GM12873 (cell line): Measurements from ENCODE around the gene MAP3K13.

Experiments used
- CTCF ChIP-seq: IDR thresholded peaks from 2 replicates; pipeline ENCODE4 v1.5.1; 2012; ENCODE audit warnings: low read depth, mild to moderate bottlenecking, moderate library complexity, low read length, control low read depth; ENCODE audit not compliant: insufficient read depth; ENCODE audit errors: missing control alignments

MAP3K13 gene

DNA sequence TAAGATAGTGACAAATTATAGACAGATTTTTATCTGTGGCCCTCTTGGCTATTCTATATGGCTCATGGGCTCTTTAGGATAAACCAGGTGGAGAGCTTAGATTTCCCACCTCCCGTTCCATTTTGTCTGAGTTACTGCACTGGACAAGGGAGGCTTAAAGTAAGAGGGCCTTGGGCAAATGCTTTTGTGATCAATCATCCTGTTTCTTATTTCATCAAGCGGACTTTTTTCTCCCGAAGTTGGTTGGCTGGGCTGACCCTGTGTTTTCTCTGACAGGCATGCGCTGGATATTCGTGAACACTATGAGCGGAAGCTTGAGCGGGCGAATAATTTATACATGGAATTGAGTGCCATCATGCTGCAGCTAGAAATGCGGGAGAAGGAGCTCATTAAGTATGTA lies 102.5 kb downstream of the MAP3K13 start:
- TF ChIP-seq CTCF: no peak

DNA sequence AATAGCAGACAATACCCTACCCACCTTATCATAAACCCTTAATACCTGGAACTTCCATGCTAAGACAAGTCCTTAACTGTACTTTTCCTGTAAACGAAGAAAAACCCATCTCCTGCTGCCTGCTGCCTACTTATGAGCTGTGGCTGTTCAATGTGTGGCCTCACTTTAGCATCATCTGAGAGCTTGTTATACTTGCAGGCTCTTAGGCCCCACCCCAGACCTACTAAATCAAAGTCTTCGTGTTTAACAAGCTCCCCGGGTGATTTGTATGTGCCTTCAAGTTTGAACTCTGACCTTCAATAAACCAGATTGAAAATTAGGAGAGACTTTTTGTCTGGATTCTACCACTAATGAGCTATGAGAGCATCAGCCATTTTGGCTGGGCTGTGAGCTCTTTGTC lies 106.6 kb downstream of the MAP3K13 start:
- no peak for TF ChIP-seq CTCF

DNA sequence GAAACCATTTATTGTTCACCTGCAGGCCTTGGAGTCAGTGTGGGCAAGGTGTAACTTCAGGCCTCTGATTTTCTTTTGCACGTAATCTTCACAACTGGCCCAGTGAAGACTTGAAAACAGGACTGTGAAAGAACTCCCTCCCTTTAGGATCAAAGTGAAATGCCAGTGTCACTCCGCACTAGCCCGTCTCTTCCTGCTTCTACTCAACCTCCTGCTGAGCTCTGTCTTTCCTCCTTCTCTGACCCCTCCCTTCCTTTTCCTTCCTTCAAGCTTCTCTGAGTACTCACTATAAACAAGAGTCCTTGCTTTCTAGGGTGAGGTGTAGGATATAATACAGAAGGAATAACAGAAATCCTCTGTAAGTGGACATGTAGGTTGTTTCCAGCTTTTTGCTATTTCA lies 107.4 kb downstream of the MAP3K13 start:
- TF ChIP-seq CTCF: no peak

DNA sequence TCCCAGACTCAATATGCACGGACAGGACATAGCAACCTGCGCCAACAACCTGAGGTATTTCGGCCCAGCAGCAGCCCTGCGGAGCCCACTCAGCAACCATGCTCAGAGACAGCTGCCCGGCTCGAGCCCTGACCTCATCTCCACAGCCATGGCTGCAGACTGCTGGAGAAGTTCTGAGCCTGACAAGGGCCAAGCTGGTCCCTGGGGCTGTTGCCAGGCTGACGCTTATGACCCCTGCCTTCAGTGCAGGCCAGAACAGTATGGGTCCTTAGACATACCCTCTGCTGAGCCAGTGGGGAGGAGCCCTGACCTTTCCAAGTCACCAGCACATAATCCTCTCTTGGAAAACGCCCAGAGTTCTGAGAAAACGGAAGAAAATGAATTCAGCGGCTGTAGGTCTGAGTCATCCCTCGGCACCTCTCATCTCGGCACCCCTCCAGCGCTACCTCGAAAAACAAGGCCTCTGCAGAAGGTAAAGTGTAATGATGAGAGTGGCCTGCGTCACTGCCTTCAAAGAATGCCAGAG lies 110.4 kb downstream of the MAP3K13 start:
- no peak for TF ChIP-seq CTCF

- TF ChIP-seq CTCF: no peak
These were observed 114.4 kb downstream of the MAP3K13 start for GRCh38 chr3:185477316-185477715.

DNA sequence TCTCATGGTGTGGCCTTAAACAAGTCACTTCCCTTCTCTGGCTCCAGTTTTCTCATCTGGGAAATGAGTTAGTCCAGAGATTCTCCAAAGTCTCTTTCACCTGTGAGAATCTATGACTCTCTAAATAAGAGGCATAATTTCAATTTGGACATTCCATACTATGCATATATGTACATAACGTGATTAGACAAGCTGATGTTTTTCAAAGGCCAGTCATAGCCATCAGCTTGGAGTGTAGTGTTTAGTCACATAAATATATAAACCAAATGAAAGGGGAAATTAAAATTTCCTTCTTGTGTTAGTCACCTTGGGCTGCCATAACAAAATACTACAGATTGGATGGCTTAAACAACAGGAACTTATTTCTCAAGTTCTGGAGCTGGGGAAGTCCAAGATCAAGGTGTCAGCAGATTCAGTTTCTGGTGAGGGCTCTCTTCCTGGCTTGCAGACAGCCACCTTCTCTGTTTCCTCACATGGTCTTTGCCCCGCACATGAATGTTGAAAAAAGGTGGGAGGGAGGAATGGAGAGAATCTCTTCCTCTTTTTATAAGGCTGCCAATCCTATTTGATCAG lies 116.5 kb downstream of the MAP3K13 start:
- TF ChIP-seq CTCF: no peak

DNA sequence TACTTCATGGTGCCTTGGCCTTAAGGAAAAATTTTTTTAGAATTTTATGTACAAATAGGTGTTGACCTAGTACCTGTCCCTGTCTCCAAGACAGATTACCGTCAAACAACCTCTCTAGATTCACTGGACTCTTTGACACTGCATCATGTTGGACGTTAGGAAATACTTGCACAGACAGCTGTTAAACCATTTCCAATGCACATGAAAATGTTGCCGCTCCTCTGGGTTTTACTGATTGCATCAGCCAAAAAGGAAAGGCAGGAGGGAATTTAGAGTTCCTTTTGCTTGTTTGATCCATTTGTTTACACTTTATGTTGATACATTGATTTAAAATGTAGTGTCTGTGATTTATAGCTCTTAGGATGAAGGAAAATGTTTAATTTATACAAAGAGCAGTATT lies 121.4 kb downstream of the MAP3K13 start:
- no peak for TF ChIP-seq CTCF

- no peak for TF ChIP-seq CTCF
These were observed 123.5 kb downstream of the MAP3K13 start for GRCh38 chr3:185486394-185486793.
